Fibroblast of lung (primary cell): ENCODE results near the gene CAPZA2.

Source experiments
- CTCF ChIP-seq, 2 donors: IDR thresholded peaks in 1 of 2; conservative IDR thresholded peaks in 1 of 2; 1 replicate in 1 of 2; 2 replicates in 1 of 2; pipeline ENCODE4 v1.5.1; 2011 to 2012; ENCODE audit warnings: low read length in 2 of 2, control low read depth in 1 of 2, inconsistent platforms in 1 of 2, low read depth in 1 of 2, mild to moderate bottlenecking in 1 of 2
- EZH2 ChIP-seq: IDR thresholded peaks from 2 replicates; pipeline ENCODE4 v1.5.1; 2012; ENCODE audit warnings: low read length, control low read depth, mild to moderate bottlenecking; ENCODE audit errors: missing control alignments

GRCh38 chr7:116884691-116885090 lies 22.3 kb downstream of the CAPZA2 start:
- TF ChIP-seq CTCF (conservative IDR thresholded peaks at IDR 0.05 in 1 of 2, IDR thresholded peaks at IDR 0.05 in 1 of 2; ENCODE audit: low read depth in 1 of 2, low read length in 2 of 2), result no peak
- no peak for TF ChIP-seq EZH2
